Subcutaneous abdominal adipose tissue (tissue), 5 donors: ENCODE results near the gene TUB.

Source experiments
- H3K27ac ChIP-seq: one replicate; pipeline ENCODE4 v1.7.0; 2013; ENCODE audit warnings: low read depth, mild to moderate bottlenecking, inconsistent platforms, low read length, moderate library complexity
- H3K27me3 ChIP-seq, 5 donors: one replicate each; pipeline ENCODE4 v1.7.0; 2013; ENCODE audit warnings: low read length in 5 of 5, inconsistent platforms in 1 of 5; ENCODE audit not compliant: control insufficient read depth in 5 of 5, insufficient read depth in 4 of 5
- H3K36me3 ChIP-seq, 5 donors: one replicate each; pipeline ENCODE4 v1.7.0; 2013; ENCODE audit warnings: low read length in 5 of 5; ENCODE audit not compliant: control insufficient read depth in 5 of 5, insufficient read depth in 5 of 5
- H3K4me1 ChIP-seq, 5 donors: one replicate each; pipeline ENCODE4 v1.7.0; 2013; ENCODE audit warnings: low read length in 5 of 5, mild to moderate bottlenecking in 3 of 5, moderate library complexity in 1 of 5; ENCODE audit not compliant: control insufficient read depth in 5 of 5, insufficient read depth in 5 of 5
- H3K4me3 ChIP-seq, 5 donors: one replicate each; pipeline ENCODE4 v1.7.0; 2013; ENCODE audit warnings: low read length in 5 of 5, low read depth in 1 of 5
- H3K9ac ChIP-seq, 5 donors: one replicate each; pipeline ENCODE4 v1.7.0; 2013; ENCODE audit warnings: low read length in 5 of 5, mild to moderate bottlenecking in 4 of 5, moderate library complexity in 3 of 5
- H3K9me3 ChIP-seq, 5 donors: one replicate each; pipeline ENCODE4 v1.7.0; 2013; ENCODE audit warnings: low read length in 5 of 5; ENCODE audit not compliant: control insufficient read depth in 5 of 5
- donor health status: healthy.
- donor health status: healthy.
- donor health status: healthy.
- donor health status: healthy.
- donor health status: healthy.

Gene TUB

DNA sequence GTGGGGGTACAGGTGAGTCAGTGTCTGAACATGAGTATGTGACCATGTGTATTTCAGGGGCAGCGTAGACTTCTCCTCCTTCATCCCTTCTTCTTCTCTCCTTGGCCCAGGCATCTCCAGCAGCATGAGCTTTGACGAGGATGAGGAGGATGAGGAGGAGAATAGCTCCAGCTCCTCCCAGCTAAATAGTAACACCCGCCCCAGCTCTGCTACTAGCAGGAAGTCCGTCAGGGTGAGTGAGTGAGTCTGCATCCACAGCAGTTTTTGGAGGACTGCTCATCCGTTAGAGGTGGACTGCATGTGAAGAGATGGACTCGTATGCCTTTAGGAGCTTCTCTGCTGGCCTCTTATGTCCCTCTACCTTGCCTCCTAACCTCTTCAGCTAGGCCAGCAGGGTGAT lies 15.6 kb downstream of the TUB start:
- Histone ChIP-seq H3K27me3 (no peaks in the 10 kb centered on the region), H3K9me3 (no peaks in the 10 kb centered on the region), H3K9ac (no peak overlapping the region), H3K36me3 (peaks cover 0 to 51% (median 37%) of the 10 kb centered on the region in 5 donors), H3K4me3 (no peak overlapping the region), H3K4me1 (peaks cover 0 to 9% (median 8%) of the 10 kb centered on the region in 5 donors), H3K27ac (no peak overlapping the region)

DNA sequence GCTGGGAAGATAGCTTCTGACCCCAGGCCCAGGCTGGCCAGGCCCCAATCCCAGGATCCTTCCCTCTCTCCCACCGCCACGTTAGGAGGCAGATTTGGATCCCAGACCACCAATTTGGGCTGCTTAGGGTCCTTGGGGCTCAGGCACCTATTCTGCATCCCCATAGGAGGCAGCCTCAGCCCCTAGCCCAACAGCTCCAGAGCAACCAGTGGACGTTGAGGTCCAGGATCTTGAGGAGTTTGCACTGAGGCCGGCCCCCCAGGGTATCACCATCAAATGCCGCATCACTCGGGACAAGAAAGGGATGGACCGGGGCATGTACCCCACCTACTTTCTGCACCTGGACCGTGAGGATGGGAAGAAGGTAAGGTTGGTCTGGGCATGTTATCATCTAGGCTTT lies 16.1 kb downstream of the TUB start:
- Histone ChIP-seq H3K27me3 (no peaks in the 10 kb centered on the region), H3K36me3 (peaks cover 0 to 56% (median 41%) of the 10 kb centered on the region in 5 donors), H3K9ac (no peak overlapping the region), H3K4me1 (peaks cover 0 to 9% (median 8%) of the 10 kb centered on the region in 5 donors), H3K4me3 (no peak overlapping the region), H3K27ac (no peak overlapping the region), H3K9me3 (no peaks in the 10 kb centered on the region)

DNA sequence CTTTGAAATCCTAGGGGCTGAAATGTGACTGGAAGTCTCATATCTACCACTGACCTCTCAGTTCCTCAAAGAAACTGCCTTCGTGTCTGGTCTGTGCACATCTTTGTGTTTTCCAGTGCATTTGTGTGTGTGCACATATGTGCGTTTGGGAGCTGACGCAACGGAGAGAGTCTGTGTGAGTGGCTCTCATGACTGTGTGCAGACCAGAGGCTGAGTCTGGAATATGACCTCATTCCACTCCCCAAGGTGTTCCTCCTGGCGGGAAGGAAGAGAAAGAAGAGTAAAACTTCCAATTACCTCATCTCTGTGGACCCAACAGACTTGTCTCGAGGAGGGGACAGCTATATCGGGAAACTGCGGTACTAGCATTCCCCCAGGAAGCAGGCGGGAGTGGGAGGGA lies 16.5 kb downstream of the TUB start:
- Histone ChIP-seq H3K36me3 (peaks cover 0 to 60% (median 45%) of the 10 kb centered on the region in 5 donors), H3K27me3 (no peaks in the 10 kb centered on the region), H3K9me3 (no peaks in the 10 kb centered on the region), H3K9ac (no peak overlapping the region), H3K4me1 (peaks cover 0 to 8% (median 6%) of the 10 kb centered on the region in 5 donors), H3K27ac (no peak overlapping the region), H3K4me3 (no peak overlapping the region)

- Histone ChIP-seq H3K4me3 (no peak overlapping the region), H3K4me1 (peaks cover 0 to 3% (median 2%) of the 10 kb centered on the region in 5 donors), H3K9ac (no peak overlapping the region), H3K27me3 (no peaks in the 10 kb centered on the region), H3K36me3 (peaks cover 0 to 63% (median 46%) of the 10 kb centered on the region in 5 donors), H3K27ac (no peak overlapping the region), H3K9me3 (no peaks in the 10 kb centered on the region)
These were observed 16.9 kb downstream of the TUB start for GRCh38 chr11:8097926-8098325.

DNA sequence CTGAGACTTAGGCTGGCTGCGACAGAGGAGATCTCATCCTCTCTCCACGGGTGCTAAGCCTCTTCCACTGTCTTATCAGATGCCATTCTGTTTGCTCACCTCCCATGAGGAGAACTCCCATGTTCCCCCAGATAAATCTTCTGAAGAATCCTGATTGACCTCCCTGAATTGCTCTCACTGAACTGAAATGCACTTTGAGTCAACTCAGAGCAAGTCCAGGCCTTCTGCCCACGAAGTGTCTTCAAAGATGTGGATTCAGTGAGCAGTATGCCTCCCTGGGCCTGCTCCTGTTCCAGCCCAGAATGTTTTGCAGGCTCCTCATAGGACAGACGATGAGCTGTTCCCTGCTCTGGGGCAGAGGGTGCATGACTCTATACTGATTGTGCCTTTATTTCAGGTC lies 17.4 kb downstream of the TUB start:
- H3K9ac ChIP-seq: no peak overlapping the region
- no peak overlapping the region for H3K27ac ChIP-seq
- H3K9me3 ChIP-seq: no peaks in the 10 kb centered on the region
- H3K36me3 ChIP-seq: peaks cover 0 to 63% (median 46%) of the 10 kb centered on the region in 5 donors
- no peaks in the 10 kb centered on the region for H3K27me3 ChIP-seq
- H3K4me3 ChIP-seq: no peak overlapping the region
- H3K4me1 ChIP-seq: no peaks in the 10 kb centered on the region

DNA sequence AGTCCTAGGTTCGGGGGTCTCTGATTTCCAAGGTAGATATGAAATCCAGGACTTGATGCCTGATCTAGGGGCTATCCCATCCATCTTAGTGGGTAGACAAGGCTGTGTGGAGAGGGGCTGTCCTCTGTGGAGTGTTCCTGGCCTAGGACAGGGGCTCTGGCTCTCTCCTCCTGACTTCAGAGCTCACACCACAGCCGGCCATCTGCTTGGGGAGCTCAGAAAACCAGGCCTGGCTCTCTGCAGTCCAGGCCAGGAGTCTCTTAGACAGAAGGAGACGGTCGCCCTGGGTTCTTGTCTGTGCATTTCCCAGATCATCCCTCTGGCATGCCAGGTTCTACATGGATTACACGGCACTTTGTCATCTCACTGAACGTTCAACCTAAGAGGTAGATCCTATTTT lies 17.9 kb downstream of the TUB start:
- Histone ChIP-seq H3K27ac (no peak overlapping the region), H3K4me3 (no peak overlapping the region), H3K9ac (no peak overlapping the region), H3K9me3 (no peaks in the 10 kb centered on the region), H3K4me1 (no peaks in the 10 kb centered on the region), H3K36me3 (peaks cover 0 to 67% (median 50%) of the 10 kb centered on the region in 5 donors), H3K27me3 (no peaks in the 10 kb centered on the region)

- H3K9me3 ChIP-seq: no peaks in the 10 kb centered on the region
- no peak overlapping the region for H3K27ac ChIP-seq
- no peaks in the 10 kb centered on the region for H3K27me3 ChIP-seq
- no peak overlapping the region for H3K4me3 ChIP-seq
- H3K36me3 ChIP-seq: peaks cover 0 to 66% (median 49%) of the 10 kb centered on the region in 5 donors
- H3K4me1 ChIP-seq: no peaks in the 10 kb centered on the region
- H3K9ac ChIP-seq: no peak overlapping the region
These were observed 18.4 kb downstream of the TUB start for GRCh38 chr11:8099291-8099899.

DNA sequence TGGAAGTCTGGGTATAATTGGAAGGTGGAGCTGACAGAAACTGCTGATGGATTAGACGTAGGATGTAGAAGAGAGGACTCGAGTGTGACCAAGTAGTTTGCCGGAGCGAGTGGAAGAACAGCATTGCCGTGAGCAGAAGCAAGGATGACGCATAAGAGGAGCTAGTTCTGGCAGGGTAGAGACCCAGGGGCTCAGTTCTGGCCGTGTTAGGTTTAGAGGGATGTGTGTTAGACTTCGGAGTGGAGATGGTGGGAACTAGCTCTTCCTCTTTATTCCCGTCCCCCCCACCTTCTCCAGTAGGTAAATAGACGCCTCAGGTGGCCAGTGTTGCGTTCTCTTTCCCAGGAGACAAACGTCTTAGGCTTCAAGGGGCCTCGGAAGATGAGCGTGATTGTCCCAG lies 19.1 kb downstream of the TUB start:
- no peak overlapping the region for H3K9ac ChIP-seq
- H3K27ac ChIP-seq: no peak overlapping the region
- H3K36me3 ChIP-seq: peaks cover 0 to 61% (median 44%) of the 10 kb centered on the region in 5 donors
- no peak overlapping the region for H3K4me3 ChIP-seq
- no peaks in the 10 kb centered on the region for H3K9me3 ChIP-seq
- no peaks in the 10 kb centered on the region for H3K27me3 ChIP-seq
- H3K4me1 ChIP-seq: no peaks in the 10 kb centered on the region

DNA sequence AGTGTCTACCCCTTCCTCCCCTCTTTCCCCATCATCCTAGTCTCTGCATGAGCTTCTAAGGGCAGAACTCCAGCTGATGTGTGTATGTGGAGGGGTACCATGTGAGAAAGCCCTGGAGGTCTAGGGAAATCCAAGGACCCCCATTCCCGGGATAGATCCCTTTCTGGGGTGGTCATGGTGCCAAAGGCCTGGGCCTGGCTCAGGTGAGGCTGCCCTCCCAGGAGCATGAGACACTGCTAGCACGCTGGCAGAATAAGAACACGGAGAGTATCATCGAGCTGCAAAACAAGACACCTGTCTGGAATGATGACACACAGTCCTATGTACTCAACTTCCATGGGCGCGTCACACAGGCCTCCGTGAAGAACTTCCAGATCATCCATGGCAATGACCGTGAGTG lies 19.6 kb downstream of the TUB start:
- Histone ChIP-seq H3K4me3 (no peak overlapping the region), H3K27me3 (no peaks in the 10 kb centered on the region), H3K27ac (no peak overlapping the region), H3K4me1 (no peaks in the 10 kb centered on the region), H3K9ac (no peak overlapping the region), H3K36me3 (peaks cover 0 to 61% (median 44%) of the 10 kb centered on the region in 5 donors), H3K9me3 (no peaks in the 10 kb centered on the region)

GRCh38 chr11:8101421-8101820 lies 20.4 kb downstream of the TUB start:
- Histone ChIP-seq H3K4me3 (no peak overlapping the region), H3K36me3 (peaks cover 0 to 57% (median 42%) of the 10 kb centered on the region in 5 donors), H3K27ac (no peak overlapping the region), H3K9ac (no peak overlapping the region), H3K4me1 (no peaks in the 10 kb centered on the region), H3K27me3 (no peaks in the 10 kb centered on the region), H3K9me3 (no peaks in the 10 kb centered on the region)
